Body of pancreas (tissue), 4 donors: Measurements from ENCODE around the gene PLEK. TPM values are rescaled to one million over a fixed set of nuclear protein-coding genes. Genes with fewer than 3 reads are reported as not detected.

ENCODE experiments used
- ATAC-seq: fragments of 150-250 bp; one replicate; pipeline ENCODE4 v1.9.1; 2016
- DNase-seq, 4 donors: peaks; one replicate each; pipeline ENCODE4 v3.0.0-alpha.2; 2019
- H3K27ac ChIP-seq, 4 donors: fragments of 200-600 bp; sonication (generic); 1 replicate in 3 of 4; 2 replicates in 1 of 4; pipeline versions ENCODE4 v1.5.1 to v1.6.1; 2016 to 2019; ENCODE audit warnings: mild to moderate bottlenecking in 1 of 4, mixed read lengths in 1 of 4, moderate library complexity in 1 of 4
- H3K27me3 ChIP-seq, 2 donors: fragments of 200-600 bp; sonication (generic); one replicate each; pipeline ENCODE4 v1.6.0; 2016; ENCODE audit warnings: mild to moderate bottlenecking in 1 of 2
- H3K36me3 ChIP-seq, 2 donors: fragments of 200-600 bp; sonication (generic); replicated peaks in 1 of 2; 2 replicates each; pipeline ENCODE4 v1.5.1; 2016; ENCODE audit warnings: low read depth in 2 of 2; ENCODE audit not compliant: insufficient read depth in 1 of 2
- H3K4me1 ChIP-seq: fragments of 200-600 bp; sonication (generic); one replicate; pipeline ENCODE4 v1.6.0; 2016
- H3K4me3 ChIP-seq, 2 donors: fragments of 200-600 bp; sonication (generic); 1 replicate in 1 of 2; 2 replicates in 1 of 2; pipeline ENCODE4 v1.5.1; 2016 to 2019
- H3K9me3 ChIP-seq, 3 donors: fragments of 200-600 bp; sonication (generic); 1 replicate in 2 of 3; 2 replicates in 1 of 3; pipeline ENCODE4 v1.5.1; 2016
- POLR2A ChIP-seq, 3 donors: fragments of 450-650 bp; IDR thresholded peaks; one replicate each; pipeline ENCODE4 v1.6.1; 2016; ENCODE audit warnings: antibody characterized with exemption in 3 of 3, mild to moderate bottlenecking in 2 of 3
- WGBS, 2 donors: methylation state at CpG; one replicate each; pipeline ENCODE4 v1.1.5; 2017; 5-methylcytosine and 5-hydroxymethylcytosine counted together
- intact Hi-C: fragments of 100-400 bp; cut with DNase I; formaldehyde crosslinking; loops from one replicate; pipeline ENCODE4 v1.15.1; 2023
- total RNA-seq, 2 donors: library from RNA; depleted of rRNA; stranded (reverse); fragments of >200 nt; gene quantifications; one replicate each; pipeline ENCODE4 v1.1.0, GENCODE V29; 2016
- TF ChIP-seq, protein P1 (sequence below), 7 experiments: fragments of 450-650 bp in 4 of 7; fragments of 200-600 bp in 3 of 7; sonication (generic) in 3 of 7; IDR thresholded peaks; one replicate each; pipeline ENCODE4 v1.5.1; 2016 to 2019; ENCODE audit warnings: antibody characterized with exemption in 7 of 7

Gene PLEK
- total RNA-seq, 2 donors from 2014 or later, result 1.8 to 3.0 TPM

DNA sequence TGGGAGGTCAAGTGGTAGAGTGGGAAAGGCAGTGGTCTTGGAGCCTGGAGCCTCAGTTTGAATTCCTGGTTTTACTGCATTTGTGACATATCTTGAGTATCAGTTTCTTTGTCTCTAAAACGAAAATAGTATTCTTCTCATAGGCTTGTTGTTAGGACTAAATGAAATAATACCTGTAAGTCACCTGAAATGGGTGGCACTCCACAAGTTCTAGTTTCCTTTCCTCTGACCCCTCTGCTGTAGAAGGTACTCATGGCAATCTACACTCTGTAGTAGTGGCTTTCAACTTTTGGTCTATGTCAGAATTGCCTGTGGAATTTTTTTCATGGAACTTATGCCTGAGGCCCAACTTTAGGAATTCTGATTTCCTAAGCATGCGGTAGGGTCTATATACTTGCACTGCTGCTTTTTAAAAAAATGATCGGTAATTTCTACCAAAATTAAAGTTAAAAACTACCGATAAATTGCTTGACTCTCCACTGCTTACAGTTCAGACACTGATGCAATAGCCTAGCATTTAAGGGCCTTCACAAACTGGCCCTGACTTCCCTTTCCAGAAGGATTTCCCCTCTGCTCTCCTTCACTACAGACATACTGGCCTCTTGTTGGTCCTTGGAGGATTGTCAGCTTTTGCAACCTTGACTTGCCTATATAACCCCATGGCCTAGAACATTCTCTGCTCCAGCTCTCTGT is 47.2 kb downstream of the PLEK start:
- 50 to 51% methylated on average over 4 of the region's 4 CpGs for WGBS, 2 donors
- ATAC-seq, result no peak
- no peak overlapping the region for H3K27ac ChIP-seq

DNA sequence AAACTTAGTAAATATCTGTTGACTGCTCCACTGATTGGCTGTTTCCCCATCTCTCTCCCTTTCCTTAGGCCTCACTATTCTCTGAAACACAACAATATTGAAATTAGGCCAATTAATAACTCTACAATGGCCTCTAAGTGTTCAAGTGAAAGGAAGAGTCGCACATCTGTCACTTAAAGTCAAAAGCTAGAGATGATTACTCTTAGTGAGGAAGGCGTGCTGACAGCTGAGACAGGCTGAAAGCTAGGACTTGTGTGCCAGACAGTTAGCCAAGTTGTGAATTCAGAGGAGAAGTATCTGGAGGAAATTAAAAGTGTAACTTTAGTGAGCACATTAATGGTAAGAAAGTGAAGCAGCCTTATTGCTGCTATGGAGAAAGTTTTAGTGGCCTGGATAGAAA is 48.4 kb downstream of the PLEK start:
- intact Hi-C loops, result no loop called here
- no peak overlapping the region for H3K27ac ChIP-seq

More for the DNA sequence above, 47.2 kb downstream of the PLEK start:
- intact Hi-C loops, result no loop called here
- Histone ChIP-seq H3K4me3 (no peak overlapping the region), H3K9me3 (no peaks in the 10 kb centered on the region), H3K27me3 (no peaks in the 10 kb centered on the region), H3K4me1 (no peaks in the 10 kb centered on the region), H3K36me3 (no peaks in the 10 kb centered on the region)
- no peak for DNase-seq
- TF ChIP-seq, protein P1, sequence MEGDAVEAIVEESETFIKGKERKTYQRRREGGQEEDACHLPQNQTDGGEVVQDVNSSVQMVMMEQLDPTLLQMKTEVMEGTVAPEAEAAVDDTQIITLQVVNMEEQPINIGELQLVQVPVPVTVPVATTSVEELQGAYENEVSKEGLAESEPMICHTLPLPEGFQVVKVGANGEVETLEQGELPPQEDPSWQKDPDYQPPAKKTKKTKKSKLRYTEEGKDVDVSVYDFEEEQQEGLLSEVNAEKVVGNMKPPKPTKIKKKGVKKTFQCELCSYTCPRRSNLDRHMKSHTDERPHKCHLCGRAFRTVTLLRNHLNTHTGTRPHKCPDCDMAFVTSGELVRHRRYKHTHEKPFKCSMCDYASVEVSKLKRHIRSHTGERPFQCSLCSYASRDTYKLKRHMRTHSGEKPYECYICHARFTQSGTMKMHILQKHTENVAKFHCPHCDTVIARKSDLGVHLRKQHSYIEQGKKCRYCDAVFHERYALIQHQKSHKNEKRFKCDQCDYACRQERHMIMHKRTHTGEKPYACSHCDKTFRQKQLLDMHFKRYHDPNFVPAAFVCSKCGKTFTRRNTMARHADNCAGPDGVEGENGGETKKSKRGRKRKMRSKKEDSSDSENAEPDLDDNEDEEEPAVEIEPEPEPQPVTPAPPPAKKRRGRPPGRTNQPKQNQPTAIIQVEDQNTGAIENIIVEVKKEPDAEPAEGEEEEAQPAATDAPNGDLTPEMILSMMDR (IDR thresholded peaks at IDR 0.05), result no peak
- no peak for TF ChIP-seq POLR2A (IDR thresholded peaks at IDR 0.05)

DNA sequence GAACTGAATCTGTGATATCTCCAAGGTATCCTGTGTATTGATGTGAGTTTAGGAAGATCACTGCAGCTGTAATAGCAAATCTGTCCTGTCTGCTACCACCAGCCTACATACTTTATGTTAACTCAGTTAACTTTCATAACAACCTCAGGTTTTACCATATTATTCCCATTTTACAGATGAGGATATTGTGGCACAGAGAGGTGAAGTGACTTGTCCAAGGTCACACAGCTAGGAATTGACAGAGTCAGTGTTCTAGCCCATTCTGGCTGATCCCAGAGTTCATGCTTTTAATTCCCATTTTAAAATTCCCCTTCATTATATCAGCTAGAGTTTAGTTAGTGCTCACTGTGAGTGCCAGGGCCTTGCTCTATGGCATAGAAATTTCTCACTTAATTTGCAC is 49.4 kb downstream of the PLEK start:
- DNase-seq, result no peak
- Histone ChIP-seq H3K4me1 (no peaks in the 10 kb centered on the region), H3K36me3 (no peaks in the 10 kb centered on the region), H3K27ac (no peak overlapping the region), H3K27me3 (no peaks in the 10 kb centered on the region), H3K9me3 (no peaks in the 10 kb centered on the region), H3K4me3 (no peak overlapping the region)
- intact Hi-C loops, result no loop called here
- no peak for ATAC-seq
- no peak for TF ChIP-seq POLR2A (IDR thresholded peaks at IDR 0.05)
- TF ChIP-seq, protein P1 (IDR thresholded peaks at IDR 0.05), result no peak

More for the DNA sequence above, 48.4 kb downstream of the PLEK start:
- Histone ChIP-seq H3K36me3 (no peaks in the 10 kb centered on the region), H3K4me1 (no peaks in the 10 kb centered on the region), H3K27me3 (no peaks in the 10 kb centered on the region), H3K4me3 (no peak overlapping the region), H3K9me3 (no peaks in the 10 kb centered on the region)
- TF ChIP-seq, protein P1 (IDR thresholded peaks at IDR 0.05), result no peak
- TF ChIP-seq POLR2A (IDR thresholded peaks at IDR 0.05), result no peak
- ATAC-seq, result no peak
- WGBS, 2 donors, result 94% methylated on average over 2 of the region's 2 CpGs
- DNase-seq, result no peak

DNA sequence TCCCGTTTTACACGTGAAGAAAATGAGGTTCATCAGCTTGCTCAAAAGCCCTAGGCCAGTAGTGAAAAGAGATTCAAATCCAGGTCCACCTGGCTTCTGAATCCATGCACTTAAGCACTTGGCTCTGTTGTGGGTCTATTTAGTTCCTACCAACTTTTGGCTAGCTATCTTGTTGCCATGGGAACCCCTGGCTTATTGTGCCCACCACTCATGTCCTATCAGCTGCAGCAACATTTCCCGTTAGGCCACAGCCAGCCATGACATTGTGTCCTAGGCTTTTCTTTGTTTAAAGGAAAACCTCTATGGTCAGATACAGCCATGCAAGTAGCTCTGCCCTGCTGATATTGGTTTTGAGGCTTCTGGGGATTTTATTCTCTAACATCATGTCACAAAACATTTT is 49.8 kb downstream of the PLEK start:
- H3K9me3 ChIP-seq, result no peaks in the 10 kb centered on the region
- ATAC-seq (no peak), DNase-seq (no peak)
- TF ChIP-seq, protein P1 (IDR thresholded peaks at IDR 0.05), result no peak
- TF ChIP-seq POLR2A (IDR thresholded peaks at IDR 0.05), result no peak
- no peak overlapping the region for H3K27ac ChIP-seq
- H3K36me3 ChIP-seq, result no peaks in the 10 kb centered on the region
- 56 to 80% methylated on average over 2 to 3 of the region's 3 CpGs for WGBS, 2 donors
- intact Hi-C loops, result no loop called here
- H3K27me3 ChIP-seq, result no peaks in the 10 kb centered on the region
- H3K4me1 ChIP-seq, result no peaks in the 10 kb centered on the region
- no peak overlapping the region for H3K4me3 ChIP-seq

DNA sequence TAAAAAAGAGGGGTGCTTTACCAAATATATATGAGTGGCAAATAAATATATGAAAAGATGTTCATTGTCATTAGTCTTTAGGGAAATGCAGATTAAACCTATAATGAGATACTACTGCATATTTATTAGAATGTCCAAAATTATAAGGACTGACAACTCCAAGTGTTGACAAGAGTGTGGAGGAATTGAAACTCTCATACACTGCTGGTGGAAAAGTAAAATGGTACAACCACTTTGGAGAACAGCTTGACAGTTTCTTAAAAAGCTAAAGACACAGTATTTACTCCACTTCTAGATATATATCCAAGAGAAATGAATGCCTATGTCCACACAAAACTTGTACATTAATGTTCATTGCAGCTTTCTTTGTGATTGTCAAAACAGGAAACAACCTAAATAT is 50.4 kb downstream of the PLEK start:
- no peaks in the 10 kb centered on the region for H3K4me1 ChIP-seq
- H3K36me3 ChIP-seq, result no peaks in the 10 kb centered on the region
- DNase-seq (no peak), ATAC-seq (no peak)
- no peak overlapping the region for H3K27ac ChIP-seq
- no peaks in the 10 kb centered on the region for H3K9me3 ChIP-seq
- H3K27me3 ChIP-seq, result no peaks in the 10 kb centered on the region
- intact Hi-C loops, result no loop called here
- TF ChIP-seq POLR2A (IDR thresholded peaks at IDR 0.05), result no peak
- TF ChIP-seq, protein P1 (IDR thresholded peaks at IDR 0.05), result no peak
- no peak overlapping the region for H3K4me3 ChIP-seq
